Sigmoid colon (tissue), 7 donors: ENCODE data around the gene MRPL40. TPM values are rescaled to one million over a fixed set of nuclear protein-coding genes. Genes with fewer than 3 reads are reported as not detected.

Experiments used
- DNase-seq: peaks from one replicate; pipeline ENCODE4 v3.0.0-alpha.2; 2019
- H3K27ac ChIP-seq, 4 donors: fragments of 200-600 bp; sonication (generic); one replicate each; pipeline ENCODE4 v1.5.1; 2016 to 2019; ENCODE audit warnings: mild to moderate bottlenecking in 1 of 4
- H3K27me3 ChIP-seq, 3 donors: fragments of 200-600 bp; sonication (generic); one replicate each; pipeline ENCODE4 v1.5.1; 2019; ENCODE audit warnings: mild to moderate bottlenecking in 1 of 3
- H3K36me3 ChIP-seq, 4 donors: fragments of 200-600 bp; sonication (generic); one replicate each; pipeline ENCODE4 v1.5.1; 2016 to 2019
- H3K4me1 ChIP-seq, 4 donors: fragments of 200-600 bp; sonication (generic); one replicate each; pipeline ENCODE4 v1.5.1; 2017 to 2019
- H3K4me3 ChIP-seq, 4 donors: fragments of 200-600 bp; sonication (generic); one replicate each; pipeline ENCODE4 v1.5.1; 2017 to 2019; ENCODE audit warnings: mild to moderate bottlenecking in 2 of 4, moderate library complexity in 1 of 4
- H3K9me3 ChIP-seq, 4 donors: fragments of 200-600 bp in 3 of 4; sonication (generic) in 3 of 4; one replicate each; pipeline versions ENCODE4 v1.5.1 to v1.6.1; 2013 to 2019
- CTCF ChIP-seq, 4 experiments: fragments of 450-650 bp in 3 of 4; fragments of 200-600 bp in 1 of 4; IDR thresholded peaks; one replicate each; pipeline ENCODE4 v1.5.1; 2016 to 2019; ENCODE audit warnings: antibody characterized with exemption in 4 of 4, mild to moderate bottlenecking in 3 of 4, moderate library complexity in 2 of 4
- EP300 ChIP-seq, 4 donors: sonication (generic); formaldehyde crosslinking; IDR thresholded peaks; one replicate each; pipeline ENCODE4 v1.6.1; 2017; ENCODE audit warnings: antibody characterized with exemption in 4 of 4
- POLR2A ChIP-seq, 2 donors: fragments of 450-650 bp; IDR thresholded peaks; one replicate each; pipeline ENCODE4 v1.6.1; 2016; ENCODE audit warnings: antibody characterized with exemption in 2 of 2, mild to moderate bottlenecking in 2 of 2, moderate library complexity in 2 of 2
- POLR2AphosphoS5 ChIP-seq, 4 donors: sonication (generic); formaldehyde crosslinking; IDR thresholded peaks; one replicate each; pipeline ENCODE4 v1.6.1; 2017; ENCODE audit warnings: antibody characterized with exemption in 4 of 4
- WGBS, 2 donors: extraction: QIAGEN DNeasy Blood & Tissue Kit; methylation state at CpG; one replicate each; pipeline ENCODE4 v1.1.7; 2013; 5-methylcytosine and 5-hydroxymethylcytosine counted together
- intact Hi-C: fragments of 100-400 bp; cut with DNase I; formaldehyde crosslinking; loops from one replicate; pipeline ENCODE4 v1.15.1; 2023
- polyA plus RNA-seq, 3 donors: library from polyadenylated mRNA; stranded (reverse); fragments of 200-250 nt; gene quantifications; one replicate each; pipeline ENCODE4 v1.2.3, GENCODE V29; 2013
- total RNA-seq, 4 donors: library from RNA; depleted of rRNA; stranded (reverse); fragments of >200 nt; gene quantifications; one replicate each; pipeline ENCODE4 v1.1.0, GENCODE V29; 2016
- donor health status: healthy with polysubstance abuse.
- donor health status: Bipolar disorder and iron deficiency.
- donor health status: healthy.

MRPL40 gene
- total and polyA plus RNA-seq, 7 donors, result 19.5 to 32.4 (median 30.1) TPM

GRCh38 chr22:19477321-19478044 lies 45.1 kb downstream of the MRPL40 start:
- 23 to 27% methylated on average over 5 of the region's 5 CpGs for WGBS, 2 donors
- peak overlapping the region in 3 of 4 donors; percentile 82 to 97 (median 89) for H3K4me3 ChIP-seq
- peaks cover 7 to 34% (median 13%) of the 10 kb centered on the region in 4 donors for H3K36me3 ChIP-seq
- no peaks in the 10 kb centered on the region for H3K9me3 ChIP-seq
- no peak for DNase-seq
- peak overlapping the region in 3 of 4 donors; percentile 90 to 94 (median 92) for H3K27ac ChIP-seq
- intact Hi-C loops, result loop anchor here (2.0 to 5.0 kb wide), 3 partner anchors 299 to 355 kb away; partner anchors contain the start of genes DGCR2, ESS2 and SLC25A1
- H3K27me3 ChIP-seq, result no peaks in the 10 kb centered on the region
- TF ChIP-seq POLR2AphosphoS5 (IDR thresholded peaks at IDR 0.05) (no peak), CTCF (IDR thresholded peaks at IDR 0.05) (no peak)
- peaks cover 0 to 35% (median 21%) of the 10 kb centered on the region in 4 donors for H3K4me1 ChIP-seq

GRCh38 chr22:19478045-19478900 lies 45.9 kb downstream of the MRPL40 start:
- H3K27me3 ChIP-seq, result no peaks in the 10 kb centered on the region
- no peak for DNase-seq
- 0 to 2% methylated on average over 31 of the region's 31 CpGs for WGBS, 2 donors
- H3K9me3 ChIP-seq, result no peaks in the 10 kb centered on the region
- H3K36me3 ChIP-seq, result peaks cover 7 to 26% (median 11%) of the 10 kb centered on the region in 4 donors
- H3K27ac ChIP-seq, result peak overlapping the region; percentile 87 to 94 (median 91)
- H3K4me1 ChIP-seq, result peaks cover 0 to 35% (median 21%) of the 10 kb centered on the region in 4 donors
- peak overlapping the region; percentile 82 to 97 (median 86) for H3K4me3 ChIP-seq
- intact Hi-C loops, result loop anchor here (2.0 to 5.0 kb wide), 3 partner anchors 299 to 356 kb away; partner anchors contain the start of genes DGCR2, ESS2 and SLC25A1
- no peak for TF ChIP-seq CTCF (IDR thresholded peaks at IDR 0.05)
- TF ChIP-seq POLR2AphosphoS5 (IDR thresholded peaks at IDR 0.05), result no peak
- no peak for TF ChIP-seq EP300 (IDR thresholded peaks at IDR 0.05)
- TF ChIP-seq POLR2A (IDR thresholded peaks at IDR 0.05), result no peak

- no peaks in the 10 kb centered on the region for H3K9me3 ChIP-seq
- H3K27ac ChIP-seq, result peak within 1 kb of the TSS; percentile 87 to 94 (median 91)
- peak; percentile 91 for DNase-seq
- peaks cover 0 to 35% (median 21%) of the 10 kb centered on the region in 4 donors for H3K4me1 ChIP-seq
- 0% methylated on average over 42 of the region's 42 CpGs for WGBS, 2 donors
- peak within 1 kb of the TSS; percentile 82 to 97 (median 86) for H3K4me3 ChIP-seq
- TF ChIP-seq POLR2A (IDR thresholded peaks at IDR 0.05) (peak; percentile 23 to 51), EP300 (IDR thresholded peaks at IDR 0.05) (no peak), POLR2AphosphoS5 (IDR thresholded peaks at IDR 0.05) (peak; percentile 66 to 90 (median 78)), CTCF (IDR thresholded peaks at IDR 0.05) (no peak)
- no peaks in the 10 kb centered on the region for H3K27me3 ChIP-seq
- peaks cover 4 to 20% (median 7%) of the 10 kb centered on the region in 4 donors for H3K36me3 ChIP-seq
- intact Hi-C loops, result loop anchor here (1.0 to 5.0 kb wide), 4 partner anchors 47 to 357 kb away; partner anchors contain the start of genes DGCR2, ESS2, MRPL40 and SLC25A1
These were observed 46.6 kb downstream of the MRPL40 start, which contains the start of gene UFD1 for GRCh38 chr22:19478901-19479354. Gene UFD1, minus strand, starts transcription at chr22:19479193. Its CDS starts 108 bp downstream, at chr22:19479085.

- H3K27ac ChIP-seq, result peak within 1 kb of the TSS; percentile 87 to 94 (median 91)
- peak within 1 kb of the TSS; percentile 82 to 97 (median 86) for H3K4me3 ChIP-seq
- DNase-seq, result peak; percentile 98
- peaks cover 3 to 13% (median 5%) of the 10 kb centered on the region in 4 donors for H3K36me3 ChIP-seq
- intact Hi-C loops, result loop anchor here (1.0 to 5.0 kb wide), 4 partner anchors 47 to 357 kb away; partner anchors contain the start of genes DGCR2, ESS2, MRPL40 and SLC25A1
- WGBS, 2 donors, result 0 to 1% methylated on average over 50 of the region's 50 CpGs
- H3K27me3 ChIP-seq, result no peaks in the 10 kb centered on the region
- H3K9me3 ChIP-seq, result no peaks in the 10 kb centered on the region
- H3K4me1 ChIP-seq, result peaks cover 0 to 35% (median 21%) of the 10 kb centered on the region in 4 donors
- TF ChIP-seq POLR2AphosphoS5 (IDR thresholded peaks at IDR 0.05), result peak in 1 of 4 donors; percentile 20
- no peak for TF ChIP-seq EP300 (IDR thresholded peaks at IDR 0.05)
- no peak for TF ChIP-seq POLR2A (IDR thresholded peaks at IDR 0.05)
- TF ChIP-seq CTCF (IDR thresholded peaks at IDR 0.05), result no peak
These were observed 47.2 kb downstream of the MRPL40 start, which contains the start of gene CDC45 for GRCh38 chr22:19479355-19480172. Gene CDC45, plus strand, starts transcription at chr22:19479920. Its CDS starts 49 bp downstream, at chr22:19479969.
